Mesendoderm (in vitro differentiated cells): ENCODE measurements around the gene RFX2.
"Not testable (repeated sequence)": the region's sequence is repeated elsewhere in the genome, so short reads cannot be mapped to it uniquely, and the experiment has no call there.

Source experiments
- DNase-seq: peaks from one replicate; pipeline ENCODE4 v3.0.0; 2013
- H2AK5ac ChIP-seq: 2 replicates; pipeline ENCODE4 v1.6.1; 2013; ENCODE audit warnings: low read length, inconsistent platforms
- H2BK120ac ChIP-seq: 2 replicates; pipeline ENCODE4 v1.6.1; 2013; ENCODE audit warnings: low read depth, mild to moderate bottlenecking, low read length, moderate library complexity, mixed read lengths
- H2BK15ac ChIP-seq: replicated peaks from 2 replicates; pipeline ENCODE4 v1.6.1; 2013; ENCODE audit warnings: low read depth, mild to moderate bottlenecking, moderate library complexity
- H2BK5ac ChIP-seq: 2 replicates; pipeline ENCODE4 v1.6.1; 2013; ENCODE audit warnings: low read length, inconsistent platforms
- H3K18ac ChIP-seq: 2 replicates; pipeline ENCODE4 v1.6.1; 2013; ENCODE audit warnings: mild to moderate bottlenecking, low read length, mixed read lengths
- H3K23ac ChIP-seq: one replicate; pipeline ENCODE4 v1.6.1; 2013; ENCODE audit warnings: low read length
- H3K27ac ChIP-seq: 2 replicates; pipeline ENCODE4 v1.5.1; 2013; ENCODE audit warnings: low read depth, mild to moderate bottlenecking, inconsistent platforms, low read length, moderate library complexity
- H3K27me3 ChIP-seq: 2 replicates; pipeline ENCODE4 v1.6.1; 2013; ENCODE audit warnings: low read length, control low read depth, mild to moderate bottlenecking, inconsistent platforms; ENCODE audit not compliant: insufficient read depth, poor library complexity
- H3K36me3 ChIP-seq: 2 replicates; pipeline ENCODE4 v1.6.1; 2013; ENCODE audit warnings: low read length, inconsistent platforms; ENCODE audit not compliant: control insufficient read depth, insufficient read depth
- H3K4ac ChIP-seq: one replicate; pipeline ENCODE4 v1.6.1; 2013; ENCODE audit warnings: low read depth, mild to moderate bottlenecking, low read length, moderate library complexity
- H3K4me1 ChIP-seq: 2 replicates; pipeline ENCODE4 v1.6.1; 2013; ENCODE audit warnings: low read depth, low read length, inconsistent platforms; ENCODE audit not compliant: control insufficient read depth
- H3K4me2 ChIP-seq: 2 replicates; pipeline ENCODE4 v1.6.1; 2013; ENCODE audit warnings: low read length
- H3K4me3 ChIP-seq: 2 replicates; pipeline ENCODE4 v1.5.1; 2013; ENCODE audit warnings: mild to moderate bottlenecking, low read length
- H3K56ac ChIP-seq: one replicate; pipeline ENCODE4 v1.6.1; 2013; ENCODE audit warnings: low read length
- H3K79me1 ChIP-seq: 2 replicates; pipeline ENCODE4 v1.6.1; 2013; ENCODE audit warnings: low read length, inconsistent platforms
- H3K79me2 ChIP-seq: 2 replicates; pipeline ENCODE4 v1.6.1; 2013; ENCODE audit warnings: mild to moderate bottlenecking, low read length; ENCODE audit not compliant: control insufficient read depth, insufficient read depth
- H3K9ac ChIP-seq: 2 replicates; pipeline ENCODE4 v1.6.1; 2013; ENCODE audit warnings: low read length, inconsistent platforms
- H4K5ac ChIP-seq: one replicate; pipeline ENCODE4 v1.6.1; 2013; ENCODE audit warnings: low read length
- H4K8ac ChIP-seq: one replicate; pipeline ENCODE4 v1.6.1; 2013; ENCODE audit warnings: low read depth, mild to moderate bottlenecking, control low read depth, low read length, moderate library complexity
- WGBS: extraction: QIAGEN DNeasy Blood & Tissue Kit; methylation state at CpG from one replicate; pipeline ENCODE4 v1.1.7; 2013; ENCODE audit warnings: low lambda C conversion rate, missing lambda C conversion rate; ENCODE audit not compliant: insufficient coverage; ENCODE audit errors: extremely low coverage; 5-methylcytosine and 5-hydroxymethylcytosine counted together

Gene RFX2

GRCh38 chr19:5966215-5966614 is 144.1 kb downstream of the RFX2 start:
- H3K4me2 ChIP-seq = no peak overlapping the region
- no peak overlapping the region for H2AK5ac ChIP-seq
- H3K4me1 ChIP-seq = peaks cover 16% of the 10 kb centered on the region
- no peak overlapping the region for H2BK120ac ChIP-seq
- no peak overlapping the region for H4K5ac ChIP-seq
- no peak overlapping the region for H3K4me3 ChIP-seq
- no peaks in the 10 kb centered on the region for H3K27me3 ChIP-seq
- H2BK15ac ChIP-seq = no peak overlapping the region
- H3K56ac ChIP-seq = no peak overlapping the region
- H3K36me3 ChIP-seq = no peaks in the 10 kb centered on the region
- H3K4ac ChIP-seq = no peak overlapping the region
- WGBS = no CpG with 5 or more reads among the region's 8 CpGs
- H3K23ac ChIP-seq = no peak overlapping the region
- H2BK5ac ChIP-seq = no peak overlapping the region
- H3K9ac ChIP-seq = no peak overlapping the region
- no peak overlapping the region for H4K8ac ChIP-seq
- peaks cover 87% of the 10 kb centered on the region for H3K79me2 ChIP-seq
- no peak overlapping the region for H3K27ac ChIP-seq
- H3K79me1 ChIP-seq = peaks cover 53% of the 10 kb centered on the region
- no peak for DNase-seq
- no peak overlapping the region for H3K18ac ChIP-seq

GRCh38 chr19:5964816-5965565 is 145.3 kb downstream of the RFX2 start:
- no peak overlapping the region for H3K4me2 ChIP-seq
- no peak overlapping the region for H2AK5ac ChIP-seq
- no peak overlapping the region for H3K27ac ChIP-seq
- no peak overlapping the region for H3K23ac ChIP-seq
- H3K27me3 ChIP-seq = no peaks in the 10 kb centered on the region
- WGBS = no CpG with 5 or more reads among the region's 5 CpGs
- no peak overlapping the region for H3K4me3 ChIP-seq
- no peak overlapping the region for H4K8ac ChIP-seq
- H2BK15ac ChIP-seq = no peak overlapping the region
- H3K9ac ChIP-seq = no peak overlapping the region
- H3K18ac ChIP-seq = no peak overlapping the region
- no peak overlapping the region for H3K4ac ChIP-seq
- no peak for DNase-seq
- H2BK5ac ChIP-seq = no peak overlapping the region
- no peaks in the 10 kb centered on the region for H3K36me3 ChIP-seq
- no peak overlapping the region for H4K5ac ChIP-seq
- peaks cover 87% of the 10 kb centered on the region for H3K79me2 ChIP-seq
- no peak overlapping the region for H3K56ac ChIP-seq
- no peak overlapping the region for H2BK120ac ChIP-seq
- H3K79me1 ChIP-seq = peaks cover 54% of the 10 kb centered on the region
- H3K4me1 ChIP-seq = peaks cover 16% of the 10 kb centered on the region

- Histone ChIP-seq H4K8ac (no peak overlapping the region), H3K27me3 (no peaks in the 10 kb centered on the region), H3K4me1 (peaks cover 19% of the 10 kb centered on the region), H3K4me2 (no peak overlapping the region), H3K4me3 (no peak overlapping the region), H3K79me2 (peaks cover 88% of the 10 kb centered on the region), H3K9ac (no peak overlapping the region), H3K18ac (no peak overlapping the region), H3K79me1 (peaks cover 65% of the 10 kb centered on the region), H3K23ac (peak overlapping the region; percentile 16), H2BK5ac (no peak overlapping the region), H2BK120ac (no peak overlapping the region), H2AK5ac (no peak overlapping the region), H3K4ac (no peak overlapping the region), H3K56ac (no peak overlapping the region), H2BK15ac (no peak overlapping the region), H3K27ac (no peak overlapping the region), H4K5ac (no peak overlapping the region), H3K36me3 (no peaks in the 10 kb centered on the region)
- WGBS = no CpG with 5 or more reads among the region's 7 CpGs
- no peak for DNase-seq
Observed at GRCh38 chr19:5963855-5964254, 146.4 kb downstream of the RFX2 start.

- DNase-seq, H3K23ac ChIP-seq, H2AK5ac ChIP-seq, H3K27me3 ChIP-seq, H4K8ac ChIP-seq, H2BK15ac ChIP-seq, H3K36me3 ChIP-seq, H3K56ac ChIP-seq, H3K27ac ChIP-seq, H2BK5ac ChIP-seq, H3K9ac ChIP-seq, H3K4me2 ChIP-seq, H4K5ac ChIP-seq, H3K18ac ChIP-seq, H3K4ac ChIP-seq, H2BK120ac ChIP-seq, H3K4me3 ChIP-seq: not testable (repeated sequence)
- Histone ChIP-seq H3K4me1 (peaks cover 17% of the 10 kb centered on the region), H3K79me2 (peaks cover 87% of the 10 kb centered on the region), H3K79me1 (peaks cover 65% of the 10 kb centered on the region)
- WGBS = no CpG with 5 or more reads among the region's 6 CpGs
Observed at GRCh38 chr19:5963259-5963658, 147.0 kb downstream of the RFX2 start.

GRCh38 chr19:5961969-5962945 is 148.0 kb downstream of the RFX2 start:
- Histone ChIP-seq H3K4me3 (no peak overlapping the region), H3K79me2 (peaks cover 89% of the 10 kb centered on the region), H3K27me3 (no peaks in the 10 kb centered on the region), H3K4me2 (no peak overlapping the region), H3K18ac (no peak overlapping the region), H3K27ac (no peak overlapping the region), H2BK120ac (no peak overlapping the region), H3K79me1 (peaks cover 61% of the 10 kb centered on the region), H3K4me1 (peaks cover 17% of the 10 kb centered on the region), H3K36me3 (no peaks in the 10 kb centered on the region), H3K23ac (peak overlapping the region; percentile 4), H2BK5ac (no peak overlapping the region), H3K56ac (peak overlapping the region; percentile 10), H2BK15ac (no peak overlapping the region), H3K4ac (no peak overlapping the region), H4K8ac (no peak overlapping the region), H3K9ac (no peak overlapping the region), H4K5ac (no peak overlapping the region), H2AK5ac (no peak overlapping the region)
- no CpG with 5 or more reads among the region's 29 CpGs for WGBS
- DNase-seq = no peak
